SH-SY5Y (cell line): ENCODE measurements around the gene ERAP2.

ENCODE experiments used
- GATA2 ChIP-seq: IDR thresholded peaks from 2 replicates; pipeline ENCODE4 v1.6.1; 2011; ENCODE audit warnings: mild to moderate bottlenecking, low read depth, low read length
- GATA3 ChIP-seq: IDR thresholded peaks from 2 replicates; pipeline ENCODE4 v1.6.1; 2011; ENCODE audit warnings: low read depth, mild to moderate bottlenecking, low read length, moderate library complexity

ERAP2 gene

GRCh38 chr5:96902876-96903275, 26.6 kb downstream of the ERAP2 start:
- TF ChIP-seq GATA2 (no peak), GATA3 (no peak)

GRCh38 chr5:96903300-96903699, 27.0 kb downstream of the ERAP2 start:
- TF ChIP-seq GATA2 (no peak), GATA3 (no peak)

DNA sequence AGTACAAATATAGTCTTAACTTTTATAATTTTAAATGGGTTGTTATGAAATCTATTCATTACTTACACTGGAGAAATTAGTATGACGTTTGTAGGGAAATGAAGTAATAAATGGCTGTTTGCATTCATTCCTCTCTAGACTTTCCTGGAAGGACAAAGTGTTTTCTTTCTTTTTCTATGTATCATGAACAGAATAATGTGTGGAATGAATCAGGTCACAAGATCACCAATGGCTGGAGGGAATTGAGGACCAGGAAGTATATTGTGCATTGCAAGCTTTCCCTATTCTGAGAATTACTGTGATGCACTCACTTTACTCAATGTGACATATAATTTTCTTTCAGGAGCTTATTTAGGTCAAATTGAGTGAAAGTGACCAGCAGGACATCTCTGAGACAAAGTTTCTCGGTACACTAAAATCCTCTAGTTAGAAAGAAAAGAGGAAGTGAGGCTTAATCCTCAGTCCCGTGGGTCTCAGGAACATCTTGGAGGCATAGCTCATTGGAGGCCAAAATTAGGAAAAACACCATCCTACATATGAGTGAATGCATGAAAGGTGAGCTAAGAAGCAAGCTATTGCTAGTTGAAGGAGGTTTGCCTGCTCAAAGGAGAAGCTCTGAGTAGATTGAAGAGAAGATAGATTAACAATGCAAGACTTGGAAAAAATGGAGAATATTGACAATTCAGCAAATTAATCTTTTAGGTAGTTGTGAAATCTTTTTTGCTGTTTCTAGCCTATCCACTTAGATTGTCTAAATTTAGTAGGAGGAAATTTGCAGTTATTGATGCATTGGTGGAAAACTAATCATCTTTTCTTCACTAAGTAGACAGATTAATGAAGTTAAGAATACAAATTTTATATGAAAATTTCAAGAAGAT, 28.0 kb downstream of the ERAP2 start:
- TF ChIP-seq GATA3 (no peak), GATA2 (no peak)

- TF ChIP-seq GATA3: no peak
- no peak for TF ChIP-seq GATA2
These were observed 29.6 kb downstream of the ERAP2 start for GRCh38 chr5:96905864-96906263.

GRCh38 chr5:96909003-96909402, 32.7 kb downstream of the ERAP2 start:
- TF ChIP-seq GATA2 (no peak), GATA3 (no peak)

- TF ChIP-seq GATA2 (no peak), GATA3 (no peak)
These were observed 33.1 kb downstream of the ERAP2 start for GRCh38 chr5:96909435-96909834.

- TF ChIP-seq GATA3 (no peak), GATA2 (no peak)
These were observed 34.8 kb downstream of the ERAP2 start for GRCh38 chr5:96911139-96911538.

DNA sequence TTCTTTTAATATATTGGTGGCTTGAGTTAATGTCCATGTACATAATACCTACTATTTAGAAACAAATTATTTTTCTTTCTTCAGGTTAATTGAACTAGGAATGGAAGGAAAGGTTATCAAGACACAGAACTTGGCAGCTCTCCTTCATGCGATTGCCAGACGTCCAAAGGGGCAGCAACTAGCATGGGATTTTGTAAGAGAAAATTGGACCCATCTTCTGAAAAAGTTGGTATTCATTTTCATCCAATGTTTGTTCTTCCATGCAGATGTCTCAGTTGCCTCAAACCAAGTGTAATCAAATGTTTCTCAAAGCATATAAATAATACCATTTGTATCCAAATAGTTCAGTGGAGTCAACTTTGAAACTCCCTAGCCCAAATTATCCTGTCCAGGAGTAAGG, 36.9 kb downstream of the ERAP2 start:
- no peak for TF ChIP-seq GATA3
- TF ChIP-seq GATA2: no peak

- TF ChIP-seq GATA2: no peak
- no peak for TF ChIP-seq GATA3
These were observed 43.5 kb downstream of the ERAP2 start for GRCh38 chr5:96919754-96920197.

- no peak for TF ChIP-seq GATA2
- TF ChIP-seq GATA3: no peak
These were observed 44.5 kb downstream of the ERAP2 start for GRCh38 chr5:96920744-96921355.

GRCh38 chr5:96922499-96923244, 46.4 kb downstream of the ERAP2 start:
- no peak for TF ChIP-seq GATA3
- TF ChIP-seq GATA2: no peak

DNA sequence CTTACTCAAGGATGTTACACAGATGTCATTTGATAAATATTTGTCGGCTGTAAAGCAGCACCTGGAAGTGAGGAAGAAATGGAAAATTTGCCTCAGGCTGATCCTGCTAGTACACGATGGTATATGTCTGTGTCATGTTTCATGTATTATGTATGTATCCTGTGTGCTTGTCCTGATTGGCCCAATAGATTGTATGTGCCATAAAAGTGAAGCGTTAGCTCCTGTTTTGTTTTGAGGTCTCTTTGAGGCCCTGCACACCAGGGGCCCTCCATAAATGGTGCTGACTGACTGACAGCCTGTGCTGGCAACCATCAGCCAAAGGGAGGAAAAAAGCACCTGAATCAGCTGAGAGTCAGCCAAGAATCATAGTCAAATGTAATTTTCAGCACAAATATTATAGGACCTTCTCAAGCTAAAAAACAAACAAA, 47.7 kb downstream of the ERAP2 start:
- TF ChIP-seq GATA3 (no peak), GATA2 (no peak)

GRCh38 chr5:96926276-96926675, 50.0 kb downstream of the ERAP2 start:
- TF ChIP-seq GATA3 (no peak), GATA2 (no peak)

- TF ChIP-seq GATA3: no peak
- no peak for TF ChIP-seq GATA2
These were observed 50.7 kb downstream of the ERAP2 start for GRCh38 chr5:96927008-96927407.
